ENCODE measurements around the gene TTI1. TPM values are rescaled to one million over a fixed set of nuclear protein-coding genes. Genes with fewer than 3 reads are reported as not detected.

The TTI1 gene
- total RNA-seq, 1 experiment from 2014 or later: 26.9 TPM

DNA sequence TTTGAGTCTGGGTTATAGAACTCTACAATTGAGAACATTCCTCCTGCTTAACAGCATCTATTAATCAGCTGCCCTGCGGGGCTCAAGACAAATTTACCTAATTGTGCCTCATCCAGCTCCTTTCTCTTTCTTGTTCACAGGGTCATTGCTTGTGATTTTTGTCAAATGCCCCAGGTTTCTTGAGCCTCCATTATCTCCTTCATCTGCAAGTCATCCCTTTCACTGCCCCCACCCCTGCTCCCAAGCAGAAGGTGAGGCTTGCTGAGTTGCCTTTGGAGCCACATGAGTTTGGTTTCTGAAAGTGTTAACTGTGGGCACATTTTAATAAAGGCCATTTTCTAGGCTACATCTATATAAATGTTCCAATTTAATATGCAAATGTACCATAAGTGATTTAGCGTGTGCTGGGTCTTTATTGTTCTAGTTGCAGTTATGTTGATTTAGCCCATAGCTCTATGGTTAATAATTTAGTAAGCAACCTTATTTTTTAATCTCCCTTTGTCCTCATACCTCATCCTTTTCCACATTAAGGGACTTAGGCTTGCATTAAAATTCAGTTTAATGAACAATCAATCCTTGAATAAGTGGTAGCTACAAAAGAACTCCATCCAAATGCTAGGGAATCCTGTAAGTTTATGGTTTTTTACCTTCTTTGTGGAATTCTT lies 74.3 kb downstream of the TTI1 start:
- H3K4me1 ChIP-seq (ENCODE audit: control insufficient read depth in 1 of 2, insufficient read depth in 2 of 2, low read length in 2 of 2): no peaks in the 10 kb centered on the region
- intact Hi-C loops (cut with micrococcal nuclease): no loop called here
- ChIA-PET RAD21 (ENCODE audit: low non-redundant PET in 1 of 2, low total read pairs in 2 of 2, uncharacterized antibody in 2 of 2, unreplicated experiment in 2 of 2) (no interaction called here), CTCF (no interaction called here), POLR2A (no interaction called here)
- no peak for DNase-seq (ENCODE audit: low read depth, low spot score)
- H3K27ac ChIP-seq (ENCODE audit: low read depth, low read length): no peak overlapping the region
- H3K27me3 ChIP-seq (ENCODE audit: insufficient read depth, low read length): peaks cover 8% of the 10 kb centered on the region; the same call in 1 of the 2 replicates
- no peaks in the 10 kb centered on the region for H4K20me1 ChIP-seq (ENCODE audit: insufficient read depth)
- TF ChIP-seq POLR2A (IDR thresholded peaks at IDR 0.05; ENCODE audit: borderline replicate concordance, extremely low read depth, insufficient read depth, insufficient read length): no peak
- BruUV-seq (replicated peaks): no TSS peak
- H3K9ac ChIP-seq (ENCODE audit: low read length): no peak overlapping the region
- no peaks in the 10 kb centered on the region for H3K36me3 ChIP-seq (ENCODE audit: control insufficient read depth in 1 of 2, insufficient read depth in 2 of 2, low read length in 2 of 2)
- ATAC-seq: no peak
- H3K9me2 ChIP-seq (ENCODE audit: insufficient read depth): no peaks in the 10 kb centered on the region
- H3K4me2 ChIP-seq (ENCODE audit: low read length): no peak overlapping the region
- H3K9me3 ChIP-seq (ENCODE audit: control insufficient read depth in 1 of 2, insufficient read depth in 1 of 2, low read depth in 1 of 2, low read length in 2 of 2): no peaks in the 10 kb centered on the region
- no peaks in the 10 kb centered on the region for H3K79me2 ChIP-seq (ENCODE audit: insufficient read depth, low read length)
- no peak overlapping the region for H3K4me3 ChIP-seq (replicated peaks in 1 of 2; ENCODE audit: low read depth in 1 of 2, low read length in 2 of 2)
- H2AFZ ChIP-seq (ENCODE audit: low read depth, low read length, poor library complexity, severe bottlenecking): no peak overlapping the region

DNA sequence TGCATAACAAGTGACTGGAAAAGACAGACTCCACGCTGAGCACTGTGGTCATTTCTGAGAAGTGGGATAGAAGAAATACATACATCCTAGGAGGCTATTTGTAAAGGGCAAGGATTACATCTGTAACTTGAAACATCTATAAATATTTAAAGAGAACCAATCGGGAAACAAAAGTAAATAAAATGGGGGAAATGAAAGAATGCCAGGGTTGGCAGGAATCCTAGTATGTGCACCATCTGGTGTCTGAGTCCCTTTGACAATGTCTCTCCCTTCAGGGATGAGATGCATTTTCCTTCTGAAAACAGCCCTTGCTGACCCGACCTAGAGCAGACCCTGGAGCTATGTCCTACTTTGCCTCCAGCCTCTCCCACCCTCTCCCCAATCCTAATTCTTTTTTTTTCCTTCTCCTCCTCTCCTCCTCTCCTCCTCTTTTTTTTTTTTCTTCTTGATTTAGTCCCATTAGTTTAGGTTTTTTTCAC lies 77.1 kb downstream of the TTI1 start:
- no TSS peak for BruUV-seq (replicated peaks)
- ChIA-PET POLR2A (no interaction called here), RAD21 (ENCODE audit: low non-redundant PET in 1 of 2, low total read pairs in 2 of 2, uncharacterized antibody in 2 of 2, unreplicated experiment in 2 of 2) (no interaction called here), CTCF (no interaction called here)
- DNase-seq (ENCODE audit: low read depth, low spot score) (no peak), ATAC-seq (no peak)
- Histone ChIP-seq H4K20me1 (ENCODE audit: insufficient read depth) (no peaks in the 10 kb centered on the region), H2AFZ (ENCODE audit: low read depth, low read length, poor library complexity, severe bottlenecking) (no peak overlapping the region), H3K9ac (ENCODE audit: low read length) (no peak overlapping the region), H3K4me1 (ENCODE audit: control insufficient read depth in 1 of 2, insufficient read depth in 2 of 2, low read length in 2 of 2) (no peaks in the 10 kb centered on the region), H3K27ac (ENCODE audit: low read depth, low read length) (no peak overlapping the region), H3K9me2 (ENCODE audit: insufficient read depth) (no peaks in the 10 kb centered on the region), H3K36me3 (ENCODE audit: control insufficient read depth in 1 of 2, insufficient read depth in 2 of 2, low read length in 2 of 2) (no peaks in the 10 kb centered on the region), H3K79me2 (ENCODE audit: insufficient read depth, low read length) (no peaks in the 10 kb centered on the region), H3K4me2 (ENCODE audit: low read length) (no peak overlapping the region), H3K27me3 (ENCODE audit: insufficient read depth, low read length) (peaks cover 8% of the 10 kb centered on the region; the same call in 1 of the 2 replicates), H3K4me3 (replicated peaks in 1 of 2; ENCODE audit: low read depth in 1 of 2, low read length in 2 of 2) (no peak overlapping the region), H3K9me3 (ENCODE audit: control insufficient read depth in 1 of 2, insufficient read depth in 1 of 2, low read depth in 1 of 2, low read length in 2 of 2) (no peaks in the 10 kb centered on the region)
- intact Hi-C loops (cut with micrococcal nuclease): no loop called here
- TF ChIP-seq POLR2A (IDR thresholded peaks at IDR 0.05; ENCODE audit: borderline replicate concordance, extremely low read depth, insufficient read depth, insufficient read length) (no peak), POLR2AphosphoS5 (IDR thresholded peaks at IDR 0.05; ENCODE audit: low read depth, low read length) (no peak), ZFX (IDR thresholded peaks at IDR 0.05) (no peak), FOSL1 (IDR thresholded peaks at IDR 0.05; ENCODE audit: low read depth) (no peak), SIN3A (IDR thresholded peaks at IDR 0.05; ENCODE audit: low read depth) (no peak), SP1 (IDR thresholded peaks at IDR 0.05; ENCODE audit: low read depth) (no peak), CEBPB (IDR thresholded peaks at IDR 0.05; ENCODE audit: low read depth) (no peak), EZH2phosphoT487 (IDR thresholded peaks at IDR 0.05; ENCODE audit: borderline replicate concordance) (no peak), SRF (IDR thresholded peaks at IDR 0.05; ENCODE audit: low read depth) (no peak)
- TF ChIP-seq, protein P1, sequence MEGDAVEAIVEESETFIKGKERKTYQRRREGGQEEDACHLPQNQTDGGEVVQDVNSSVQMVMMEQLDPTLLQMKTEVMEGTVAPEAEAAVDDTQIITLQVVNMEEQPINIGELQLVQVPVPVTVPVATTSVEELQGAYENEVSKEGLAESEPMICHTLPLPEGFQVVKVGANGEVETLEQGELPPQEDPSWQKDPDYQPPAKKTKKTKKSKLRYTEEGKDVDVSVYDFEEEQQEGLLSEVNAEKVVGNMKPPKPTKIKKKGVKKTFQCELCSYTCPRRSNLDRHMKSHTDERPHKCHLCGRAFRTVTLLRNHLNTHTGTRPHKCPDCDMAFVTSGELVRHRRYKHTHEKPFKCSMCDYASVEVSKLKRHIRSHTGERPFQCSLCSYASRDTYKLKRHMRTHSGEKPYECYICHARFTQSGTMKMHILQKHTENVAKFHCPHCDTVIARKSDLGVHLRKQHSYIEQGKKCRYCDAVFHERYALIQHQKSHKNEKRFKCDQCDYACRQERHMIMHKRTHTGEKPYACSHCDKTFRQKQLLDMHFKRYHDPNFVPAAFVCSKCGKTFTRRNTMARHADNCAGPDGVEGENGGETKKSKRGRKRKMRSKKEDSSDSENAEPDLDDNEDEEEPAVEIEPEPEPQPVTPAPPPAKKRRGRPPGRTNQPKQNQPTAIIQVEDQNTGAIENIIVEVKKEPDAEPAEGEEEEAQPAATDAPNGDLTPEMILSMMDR (IDR thresholded peaks at IDR 0.05 in 2 of 3, conservative IDR thresholded peaks at IDR 0.05 in 1 of 3; ENCODE audit: borderline replicate concordance in 1 of 3, insufficient read depth in 1 of 3, low read depth in 2 of 3, low read length in 2 of 3): no peak
